Non-pigmented ciliary epithelial cell (primary cell): Measurements from ENCODE around the gene EYA2.
"Not testable (repeated sequence)": the region's sequence is repeated elsewhere in the genome, so short reads cannot be mapped to it uniquely, and the experiment has no call there.

ENCODE experiments used
- DNase-seq: peaks from one replicate; pipeline ENCODE4 v3.0.0-alpha.2; 2010; ENCODE audit warnings: low read depth

EYA2 gene

GRCh38 chr20:46932439-46932838, 37.8 kb downstream of the EYA2 start:
- DNase-seq, result not testable (repeated sequence)

DNA sequence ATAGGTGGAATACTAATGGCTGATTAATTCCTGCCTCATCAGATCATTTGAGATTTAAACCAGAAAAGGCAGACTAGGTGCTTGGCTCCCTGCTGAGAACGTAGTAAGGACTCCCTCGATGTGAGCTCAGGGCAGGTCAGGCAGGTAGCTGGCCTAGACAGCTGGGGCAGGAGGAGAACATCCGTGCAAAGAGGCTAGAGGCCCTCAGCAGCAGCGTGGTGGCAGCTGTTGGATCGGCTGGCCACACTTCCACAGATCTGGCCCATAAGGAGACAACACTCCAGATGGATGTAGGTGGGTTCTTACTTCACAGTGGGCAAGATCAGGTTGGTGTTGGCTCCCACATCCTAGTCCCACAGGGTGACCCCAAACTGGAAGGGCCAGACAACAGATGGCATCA, 38.5 kb downstream of the EYA2 start:
- DNase-seq, result no peak

GRCh38 chr20:46934746-46935287, 40.2 kb downstream of the EYA2 start:
- DNase-seq, result no peak

GRCh38 chr20:46935394-46936017, 40.9 kb downstream of the EYA2 start:
- DNase-seq, result no peak

GRCh38 chr20:46936415-46937156, 41.9 kb downstream of the EYA2 start:
- no peak for DNase-seq

DNA sequence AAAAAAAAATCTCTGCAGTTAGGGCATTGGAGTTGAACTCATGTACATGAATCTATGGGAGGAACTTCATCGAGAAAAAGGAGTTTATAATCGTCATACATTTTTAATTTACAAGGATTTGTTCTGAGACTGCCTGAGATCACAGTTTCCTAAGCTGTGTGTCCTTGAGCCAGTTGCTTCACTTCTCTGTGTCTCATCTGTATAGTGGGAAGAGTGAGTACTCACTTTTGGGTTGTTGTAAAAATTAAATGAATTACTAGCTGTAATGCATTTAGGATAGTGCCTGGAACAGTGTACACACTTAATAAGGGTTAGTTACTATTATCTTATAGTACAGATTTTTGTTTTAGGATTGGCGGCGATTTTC, 42.5 kb downstream of the EYA2 start:
- no peak for DNase-seq

DNA sequence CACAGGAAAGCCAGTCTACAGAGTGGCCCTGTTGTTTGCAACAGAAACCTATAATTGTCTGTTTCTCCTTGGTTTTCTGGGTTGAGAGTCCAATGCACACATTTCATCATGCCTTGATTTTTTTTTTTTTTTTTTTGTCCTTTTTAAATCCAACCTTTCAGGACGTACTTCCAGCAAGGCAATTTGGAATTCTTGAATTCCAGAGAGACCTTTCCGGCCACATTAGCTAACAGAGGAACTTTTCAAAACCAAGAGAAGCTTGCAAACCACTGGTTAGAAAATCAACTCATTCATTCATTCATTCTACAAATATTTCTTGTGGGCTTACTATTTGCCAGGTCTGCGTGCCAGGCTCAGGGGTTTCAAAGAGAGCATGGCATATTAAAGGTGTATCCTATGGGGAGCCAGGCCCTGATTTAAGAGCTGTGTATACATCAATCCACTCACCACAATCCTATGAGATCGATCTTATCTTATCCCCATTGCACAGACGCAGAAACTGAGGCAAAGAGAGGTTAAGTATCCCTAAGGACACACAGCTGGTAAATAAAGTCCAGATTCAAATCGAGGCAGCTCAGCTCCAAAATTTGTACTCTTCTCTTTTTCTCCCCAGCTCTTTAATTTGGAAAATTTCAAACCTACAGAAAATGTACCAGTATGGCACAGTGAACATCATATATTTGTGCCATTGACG, 43.0 kb downstream of the EYA2 start:
- no peak for DNase-seq

GRCh38 chr20:46938434-46938833, 43.8 kb downstream of the EYA2 start:
- DNase-seq, result no peak

DNA sequence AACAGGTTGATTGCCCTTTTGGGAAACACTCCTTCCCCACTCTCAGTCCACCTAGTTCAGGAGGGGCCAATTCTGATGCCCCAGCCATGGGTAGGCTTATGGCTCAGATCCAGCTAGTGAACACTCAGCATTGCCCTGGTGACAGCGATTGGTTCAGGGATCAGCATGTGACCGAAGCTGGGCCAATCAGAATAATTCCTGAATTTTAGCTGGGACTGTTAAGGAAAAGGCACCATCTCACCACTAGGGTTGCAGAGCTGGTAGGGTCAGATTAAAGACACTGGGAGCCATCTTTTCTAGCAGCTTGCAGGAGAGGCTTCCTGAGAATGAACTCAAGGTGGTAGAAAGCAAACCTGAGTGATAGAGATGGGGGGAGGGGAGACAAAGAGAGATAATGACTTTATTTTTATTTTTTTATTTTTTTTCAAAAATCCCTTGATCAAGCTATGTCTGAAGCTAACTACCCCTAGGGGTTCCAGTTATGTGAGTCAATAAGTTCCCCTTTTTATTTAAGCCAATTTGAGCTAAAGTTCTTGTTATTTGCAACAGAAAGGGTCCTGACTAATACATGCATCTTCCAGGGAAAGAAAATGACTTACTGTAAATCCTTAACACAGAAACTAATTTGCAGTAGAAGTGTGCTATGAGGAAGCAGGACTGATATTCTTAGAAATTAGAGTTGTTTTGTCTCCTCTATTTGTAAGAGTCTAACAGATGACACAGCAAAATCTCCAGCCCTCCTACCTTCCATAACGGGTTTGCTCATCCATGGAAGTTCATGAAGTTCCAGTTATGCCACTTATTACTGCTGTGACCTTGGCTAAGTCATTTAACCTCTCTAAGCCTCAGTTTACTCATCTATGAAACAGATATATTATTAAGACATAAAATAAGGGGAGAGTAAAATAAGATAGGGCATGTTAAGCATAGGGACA, 44.7 kb downstream of the EYA2 start:
- no peak for DNase-seq

DNA sequence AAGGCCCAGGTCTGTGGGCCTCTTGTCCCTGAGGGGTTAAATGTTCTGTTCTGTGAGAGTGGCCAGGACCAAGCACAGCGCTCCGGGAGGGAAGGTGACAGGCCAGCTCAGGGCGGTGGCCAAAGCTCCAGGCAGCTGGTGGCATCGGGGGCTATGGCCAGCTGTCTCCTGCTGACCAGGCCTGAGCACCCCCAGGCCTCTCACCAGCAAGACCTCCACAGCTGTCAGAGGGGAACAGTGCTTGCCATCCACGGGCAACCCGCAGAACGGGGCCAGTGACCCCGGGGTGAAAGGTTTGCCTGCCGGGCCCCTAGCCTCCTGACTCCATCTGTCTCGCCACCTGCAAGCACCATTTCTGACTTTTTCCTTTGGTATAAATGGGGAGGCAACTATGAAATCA, 46.0 kb downstream of the EYA2 start:
- DNase-seq, result no peak

DNA sequence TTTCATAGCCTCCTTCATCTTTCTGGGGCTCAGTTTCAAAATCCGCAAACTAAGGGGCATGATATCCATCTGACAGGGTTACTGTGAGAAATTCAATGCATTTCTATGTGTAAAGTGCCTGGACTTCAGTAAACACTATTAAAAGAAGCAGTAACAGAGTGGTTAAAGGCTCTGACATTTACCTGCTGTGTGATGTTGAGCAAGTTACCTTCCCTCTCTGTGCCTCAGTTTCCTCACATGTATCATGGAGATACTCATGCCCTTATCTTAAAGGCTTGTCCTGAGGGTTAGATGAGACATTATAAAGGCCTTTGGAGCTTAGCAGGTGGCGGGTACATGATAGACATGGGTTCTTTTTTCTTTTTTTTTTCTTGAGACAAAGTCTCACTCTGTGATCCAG, 46.8 kb downstream of the EYA2 start:
- DNase-seq, result no peak

DNA sequence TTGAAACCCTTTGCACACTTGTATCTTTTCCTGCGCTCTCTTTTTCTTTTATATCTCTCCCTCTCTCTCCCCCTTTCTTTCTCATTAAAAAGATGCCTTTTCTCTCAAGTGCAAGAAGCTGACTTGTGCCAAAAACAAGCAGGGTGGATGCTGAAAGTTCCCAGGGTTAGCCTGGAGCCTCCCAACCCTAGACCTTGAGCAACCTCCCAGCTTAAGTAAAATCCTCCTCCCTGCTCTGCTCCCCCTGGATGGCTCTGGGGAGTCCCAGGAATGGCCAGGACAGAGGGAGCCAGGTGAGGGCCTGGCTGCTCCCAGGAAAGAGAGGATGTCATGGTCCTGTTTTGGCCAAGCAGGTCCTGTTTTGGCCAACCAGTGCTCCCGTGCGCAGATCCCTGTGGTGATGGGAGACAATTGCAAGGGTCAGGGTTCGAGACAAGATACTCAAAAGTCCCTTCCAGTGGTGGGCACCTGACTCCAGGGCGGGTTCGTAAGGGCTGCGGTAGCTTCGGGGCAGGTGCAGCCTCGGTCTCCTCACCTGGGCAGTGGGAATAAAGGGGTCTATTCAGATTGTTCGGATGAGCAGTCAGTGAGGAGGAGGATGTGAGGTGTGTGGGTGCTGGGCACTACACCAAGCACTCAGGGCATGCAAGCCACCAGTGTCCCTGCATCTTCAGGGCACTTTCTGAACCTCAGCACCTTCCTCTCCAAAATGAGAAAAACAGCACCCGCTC, 49.4 kb downstream of the EYA2 start:
- DNase-seq, result no peak

GRCh38 chr20:46945465-46945864, 50.8 kb downstream of the EYA2 start:
- no peak for DNase-seq

DNA sequence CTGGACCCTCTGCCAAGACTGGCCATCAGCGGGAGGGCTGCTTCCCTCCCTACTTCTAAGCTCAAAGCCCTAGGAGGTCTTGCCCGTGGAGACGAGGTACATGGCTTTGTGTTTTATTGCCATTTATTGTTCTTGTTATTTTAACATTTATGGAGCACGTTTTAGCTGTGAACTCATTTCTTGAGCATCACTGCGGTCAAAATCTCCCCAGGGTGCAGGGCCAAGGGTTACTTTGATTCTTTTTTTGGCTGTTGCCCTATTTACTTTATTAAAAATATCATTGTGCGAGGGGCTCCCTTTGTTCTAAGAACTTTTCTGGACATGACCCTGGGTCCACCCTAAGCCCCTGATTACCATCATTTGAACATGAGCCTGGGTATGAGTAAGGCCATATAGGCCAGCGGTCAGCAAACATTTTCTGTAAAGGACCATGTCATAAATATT, 51.6 kb downstream of the EYA2 start:
- no peak for DNase-seq

GRCh38 chr20:46946796-46947195, 52.2 kb downstream of the EYA2 start:
- no peak for DNase-seq

DNA sequence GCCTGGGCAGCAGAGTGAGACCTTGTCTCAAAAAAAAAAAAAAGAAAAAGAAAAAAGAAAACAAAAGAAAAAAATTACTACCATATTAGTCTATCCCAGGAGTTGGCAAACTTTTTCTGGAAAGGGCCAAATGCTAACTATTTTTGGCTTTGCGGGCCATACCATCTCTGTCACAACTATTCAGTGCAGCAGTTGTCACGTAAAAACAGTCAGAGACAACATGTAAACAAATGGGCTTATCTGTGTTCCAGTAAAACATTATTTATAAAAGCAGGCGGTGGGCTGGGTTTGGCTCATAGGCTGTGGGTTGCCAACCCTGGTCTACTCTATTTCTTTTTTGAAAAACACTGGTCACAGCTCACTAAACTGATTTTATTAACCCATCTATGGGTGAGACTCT, 53.4 kb downstream of the EYA2 start:
- no peak for DNase-seq

GRCh38 chr20:46951405-46951804, 56.8 kb downstream of the EYA2 start:
- no peak for DNase-seq

DNA sequence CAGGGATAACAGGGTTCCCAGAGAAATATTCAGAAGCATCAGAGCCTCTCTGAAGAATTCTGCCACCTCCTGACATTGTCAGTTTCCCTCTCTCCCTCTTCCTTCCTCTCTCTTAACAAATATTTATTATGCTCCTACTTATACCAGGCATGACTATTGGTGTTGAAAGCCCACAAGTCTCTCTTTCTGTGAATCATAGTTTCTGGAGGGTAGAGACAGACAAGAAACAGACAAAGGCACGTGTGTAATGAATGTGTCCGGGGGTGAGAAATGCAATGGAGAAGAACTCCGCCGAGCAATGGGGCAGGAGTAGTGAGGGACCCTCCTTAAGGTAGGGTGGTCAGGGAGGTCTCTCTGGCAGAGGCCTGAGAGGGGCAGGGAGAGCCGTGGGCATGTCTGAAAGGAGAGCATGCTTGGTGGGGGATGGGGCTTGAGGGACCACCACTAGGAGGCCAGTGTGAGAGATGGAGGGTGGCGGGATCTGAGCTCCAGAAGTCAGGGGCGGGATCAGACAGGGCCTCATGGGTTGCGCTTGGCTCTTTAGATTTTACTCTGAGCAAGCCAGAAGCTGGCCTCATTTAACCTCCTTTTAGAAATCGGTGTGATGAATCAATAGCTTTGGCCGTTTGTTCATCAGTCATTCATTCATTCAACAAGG, 57.3 kb downstream of the EYA2 start:
- no peak for DNase-seq

DNA sequence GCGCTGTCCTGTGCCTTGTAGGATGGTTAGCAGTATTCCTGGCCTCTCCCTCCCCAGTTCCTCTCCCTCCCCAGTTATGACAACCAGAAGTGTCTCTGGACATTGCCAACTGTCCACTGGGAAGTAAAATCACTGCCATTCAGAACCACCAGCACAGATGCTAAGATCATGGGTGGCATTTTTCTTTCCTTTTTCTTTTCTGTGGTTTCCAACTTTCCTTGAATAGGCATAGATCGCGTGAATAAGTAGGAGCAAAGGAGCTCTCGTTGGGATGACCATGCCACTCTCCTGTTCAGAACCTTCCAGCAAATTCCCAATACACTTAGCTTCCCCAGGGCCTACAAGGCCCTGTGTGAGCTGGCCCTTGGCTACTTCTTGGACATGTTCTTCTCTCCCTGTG, 59.0 kb downstream of the EYA2 start:
- no peak for DNase-seq

DNA sequence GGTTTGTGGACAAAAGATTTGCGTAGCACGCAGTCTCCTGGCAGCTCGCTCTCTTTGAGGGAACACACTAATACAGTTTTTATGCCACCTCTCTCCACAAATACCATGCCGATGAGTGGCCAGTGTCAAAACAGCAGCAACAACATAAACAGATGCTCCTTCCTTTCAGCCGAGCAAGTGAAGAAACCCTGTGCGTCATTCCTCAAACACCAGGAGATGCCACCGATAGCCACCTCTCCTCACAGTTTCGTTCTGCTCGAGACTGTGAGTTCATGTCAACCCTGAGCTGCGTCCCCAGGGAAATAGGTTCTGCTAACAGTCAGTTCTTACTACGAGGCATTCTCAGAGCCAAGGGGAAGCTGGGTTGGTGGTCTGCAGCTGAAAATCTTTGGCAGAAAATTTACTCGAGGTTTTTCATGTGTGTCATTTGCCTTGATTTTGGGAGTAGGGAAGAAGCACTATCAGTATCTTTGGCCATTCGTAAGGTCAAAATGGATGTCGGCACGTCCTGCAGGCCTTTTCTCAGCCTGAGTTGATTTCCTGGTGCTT, 59.9 kb downstream of the EYA2 start:
- DNase-seq, result peak; percentile 93
